ENCODE data around the gene KIDINS220. TPM values are rescaled to one million over a fixed set of nuclear protein-coding genes. Genes with fewer than 3 reads are reported as not detected.

The KIDINS220 gene
- total RNA-seq, 2 experiments from 2014 or later = 22.7 to 24.4 TPM

GRCh38 chr2:8800821-8801220 lies 36.6 kb downstream of the KIDINS220 start:
- Mint-ChIP-seq H3K27me3 (no peaks in the 10 kb centered on the region), H3K4me3 (no peak overlapping the region), H3K9me3 (ENCODE audit: low read depth) (no peaks in the 10 kb centered on the region), H3K36me3 (ENCODE audit: low read depth) (peaks cover 52% of the 10 kb centered on the region), H3K4me1 (peaks cover 42% of the 10 kb centered on the region), H3K27ac (no peak overlapping the region)
- CTCF ChIA-PET = no interaction called here
- DNase-seq (no peak), ATAC-seq (no peak)
- POLR2A ChIA-PET = no interaction called here
- intact Hi-C loops (cut with DNase I, micrococcal nuclease) = loop anchor here in 1 of 2 experiments (5.0 kb wide), 1 partner anchor 394 kb away; no protein-coding TSS in a partner anchor

GRCh38 chr2:8800218-8800617 lies 37.2 kb downstream of the KIDINS220 start:
- Mint-ChIP-seq H3K4me3 (no peak overlapping the region), H3K4me1 (peaks cover 38% of the 10 kb centered on the region), H3K27ac (no peak overlapping the region), H3K27me3 (no peaks in the 10 kb centered on the region), H3K36me3 (ENCODE audit: low read depth) (peaks cover 51% of the 10 kb centered on the region), H3K9me3 (ENCODE audit: low read depth) (no peaks in the 10 kb centered on the region)
- CTCF ChIA-PET = no interaction called here
- ATAC-seq = no peak
- DNase-seq = no peak
- POLR2A ChIA-PET = no interaction called here
- intact Hi-C loops (cut with DNase I, micrococcal nuclease) = loop anchor here in 1 of 2 experiments (5.0 kb wide), 1 partner anchor 393 kb away; no protein-coding TSS in a partner anchor

- Mint-ChIP-seq H3K36me3 (ENCODE audit: low read depth) (peaks cover 55% of the 10 kb centered on the region), H3K9me3 (ENCODE audit: low read depth) (no peaks in the 10 kb centered on the region), H3K4me1 (peaks cover 28% of the 10 kb centered on the region), H3K4me3 (no peak overlapping the region), H3K27me3 (no peaks in the 10 kb centered on the region), H3K27ac (peak overlapping the region; percentile 11)
- CTCF ChIA-PET = interaction anchor here (0.6 to 1.1 kb wide), 3 partner anchors 59 to 659 kb away, joined by 3 to 4 read pairs (median 4); no protein-coding TSS in a partner anchor
- DNase-seq (no peak), ATAC-seq (no peak)
- intact Hi-C loops (cut with DNase I, micrococcal nuclease) = no loop called here
- POLR2A ChIA-PET = no interaction called here
Measured at GRCh38 chr2:8799004-8799403, 38.4 kb downstream of the KIDINS220 start.

GRCh38 chr2:8798393-8798792 lies 39.0 kb downstream of the KIDINS220 start:
- ChIA-PET CTCF (interaction anchor here (0.6 to 1.1 kb wide), 2 partner anchors 58 to 660 kb away, joined by 4 read pairs; no protein-coding TSS in a partner anchor), POLR2A (no interaction called here)
- Mint-ChIP-seq H3K9me3 (ENCODE audit: low read depth) (no peaks in the 10 kb centered on the region), H3K27ac (no peak overlapping the region), H3K36me3 (ENCODE audit: low read depth) (peaks cover 54% of the 10 kb centered on the region), H3K27me3 (no peaks in the 10 kb centered on the region), H3K4me1 (peaks cover 23% of the 10 kb centered on the region), H3K4me3 (no peak overlapping the region)
- ATAC-seq (no peak), DNase-seq (no peak)
- intact Hi-C loops (cut with DNase I, micrococcal nuclease) = no loop called here

- Mint-ChIP-seq H3K36me3 (ENCODE audit: low read depth) (peaks cover 50% of the 10 kb centered on the region), H3K27me3 (no peaks in the 10 kb centered on the region), H3K4me3 (no peak overlapping the region), H3K27ac (no peak overlapping the region), H3K4me1 (peaks cover 21% of the 10 kb centered on the region), H3K9me3 (ENCODE audit: low read depth) (no peaks in the 10 kb centered on the region)
- DNase-seq (no peak), ATAC-seq (no peak)
- POLR2A ChIA-PET = no interaction called here
- CTCF ChIA-PET = no interaction called here
- intact Hi-C loops (cut with DNase I, micrococcal nuclease) = no loop called here
Measured at GRCh38 chr2:8797682-8798081, 39.7 kb downstream of the KIDINS220 start.

- CTCF ChIA-PET = interaction anchor here (0.7 to 1.5 kb wide), 3 partner anchors 9 to 18 kb away, joined by 3 to 5 read pairs (median 3); no protein-coding TSS in a partner anchor
- intact Hi-C loops (cut with DNase I, micrococcal nuclease) = no loop called here
- POLR2A ChIA-PET = interaction anchor here (0.6 kb wide), 1 partner anchor 13 kb away, joined by 4 read pairs; no protein-coding TSS in a partner anchor
- H3K27ac Mint-ChIP-seq = peak overlapping the region; percentile 8
- H3K27me3 Mint-ChIP-seq = no peaks in the 10 kb centered on the region
- no peaks in the 10 kb centered on the region for H3K9me3 Mint-ChIP-seq (ENCODE audit: low read depth)
- no peak overlapping the region for H3K4me3 Mint-ChIP-seq
- DNase-seq (peak; percentile 46), ATAC-seq (peak; percentile 80)
- H3K4me1 Mint-ChIP-seq = peaks cover 21% of the 10 kb centered on the region
- H3K36me3 Mint-ChIP-seq (ENCODE audit: low read depth) = peaks cover 45% of the 10 kb centered on the region
Measured at GRCh38 chr2:8796878-8797550, 40.4 kb downstream of the KIDINS220 start.

- H3K9me3 Mint-ChIP-seq (ENCODE audit: low read depth) = no peaks in the 10 kb centered on the region
- peak overlapping the region; percentile 8 for H3K27ac Mint-ChIP-seq
- no peak overlapping the region for H3K4me3 Mint-ChIP-seq
- H3K27me3 Mint-ChIP-seq = no peaks in the 10 kb centered on the region
- intact Hi-C loops (cut with DNase I, micrococcal nuclease) = no loop called here
- H3K36me3 Mint-ChIP-seq (ENCODE audit: low read depth) = peaks cover 38% of the 10 kb centered on the region
- peaks cover 21% of the 10 kb centered on the region for H3K4me1 Mint-ChIP-seq
- POLR2A ChIA-PET = interaction anchor here (0.6 kb wide), 1 partner anchor 14 kb away, joined by 4 read pairs; no protein-coding TSS in a partner anchor
- CTCF ChIA-PET = interaction anchor here (0.7 to 1.5 kb wide), 3 partner anchors 9 to 18 kb away, joined by 3 to 5 read pairs (median 3); no protein-coding TSS in a partner anchor
- ATAC-seq (no peak), DNase-seq (no peak)
Measured at GRCh38 chr2:8796315-8796848, 41.0 kb downstream of the KIDINS220 start.

- ATAC-seq (no peak), DNase-seq (no peak)
- no peak overlapping the region for H3K4me3 Mint-ChIP-seq
- peaks cover 41% of the 10 kb centered on the region for H3K36me3 Mint-ChIP-seq (ENCODE audit: low read depth)
- no peak overlapping the region for H3K27ac Mint-ChIP-seq
- CTCF ChIA-PET = interaction anchor here (1.1 to 1.5 kb wide), 2 partner anchors 11 to 17 kb away, joined by 3 read pairs; no protein-coding TSS in a partner anchor
- no peaks in the 10 kb centered on the region for H3K27me3 Mint-ChIP-seq
- POLR2A ChIA-PET = no interaction called here
- H3K4me1 Mint-ChIP-seq = peaks cover 21% of the 10 kb centered on the region
- intact Hi-C loops (cut with DNase I, micrococcal nuclease) = no loop called here
- no peaks in the 10 kb centered on the region for H3K9me3 Mint-ChIP-seq (ENCODE audit: low read depth)
Measured at GRCh38 chr2:8794923-8795825, 42.2 kb downstream of the KIDINS220 start.

- Mint-ChIP-seq H3K27ac (no peak overlapping the region), H3K27me3 (no peaks in the 10 kb centered on the region), H3K36me3 (ENCODE audit: low read depth) (peaks cover 49% of the 10 kb centered on the region), H3K9me3 (ENCODE audit: low read depth) (no peaks in the 10 kb centered on the region), H3K4me3 (no peak overlapping the region), H3K4me1 (no peaks in the 10 kb centered on the region)
- POLR2A ChIA-PET = no interaction called here
- CTCF ChIA-PET = no interaction called here
- DNase-seq = no peak
- ATAC-seq = no peak
- intact Hi-C loops (cut with DNase I, micrococcal nuclease) = no loop called here
Measured at GRCh38 chr2:8790739-8791162, 46.7 kb downstream of the KIDINS220 start.

GRCh38 chr2:8786463-8786862 lies 51.0 kb downstream of the KIDINS220 start:
- intact Hi-C loops (cut with DNase I, micrococcal nuclease) = no loop called here
- no peak for ATAC-seq

More at GRCh38 chr2:8786463-8786862, 51.0 kb downstream of the KIDINS220 start:
- Mint-ChIP-seq H3K4me3 (no peak overlapping the region), H3K36me3 (ENCODE audit: low read depth) (peaks cover 65% of the 10 kb centered on the region), H3K9me3 (ENCODE audit: low read depth) (no peaks in the 10 kb centered on the region), H3K27ac (no peak overlapping the region), H3K27me3 (no peaks in the 10 kb centered on the region), H3K4me1 (no peaks in the 10 kb centered on the region)
- POLR2A ChIA-PET = no interaction called here
- no peak for DNase-seq
- CTCF ChIA-PET = interaction anchor here (0.7 kb wide), 1 partner anchor 97 kb away, joined by 3 read pairs; no protein-coding TSS in a partner anchor

Data from activated CD4-positive, alpha-beta T cell treated with anti-CD3 and anti-CD28 coated beads for 36 hours (primary cell).